Stimulated activated CD8-positive, alpha-beta memory T cell treated with anti-CD3 and anti-CD28 coated beads, Interleukin-4, amount 100 ng/mL, for 48 hours (primary cell): Measurements from ENCODE around the gene CYYR1.

Experiments used
- DNase-seq: peaks from one replicate; pipeline ENCODE4 v3.0.0-alpha.2; 2020

The CYYR1 gene

GRCh38 chr21:26425576-26425975 lies 147.5 kb downstream of the CYYR1 start:
- DNase-seq: no peak

- no peak for DNase-seq
Observed at GRCh38 chr21:26423511-26423910, 149.6 kb downstream of the CYYR1 start.

- DNase-seq: no peak
Observed at GRCh38 chr21:26422706-26423105, 150.4 kb downstream of the CYYR1 start.

GRCh38 chr21:26422138-26422537 lies 150.9 kb downstream of the CYYR1 start:
- DNase-seq: no peak

- no peak for DNase-seq
Observed at GRCh38 chr21:26421724-26422123, 151.4 kb downstream of the CYYR1 start.
